GM19099 (cell line): ENCODE results near the gene CDK6.

ENCODE experiments used
- POLR2A ChIP-seq: IDR thresholded peaks from 3 replicates; pipeline ENCODE4 v1.6.1; 2011; ENCODE audit warnings: low read depth; ENCODE audit not compliant: insufficient read length; ENCODE audit errors: extremely low read depth

Gene CDK6

DNA sequence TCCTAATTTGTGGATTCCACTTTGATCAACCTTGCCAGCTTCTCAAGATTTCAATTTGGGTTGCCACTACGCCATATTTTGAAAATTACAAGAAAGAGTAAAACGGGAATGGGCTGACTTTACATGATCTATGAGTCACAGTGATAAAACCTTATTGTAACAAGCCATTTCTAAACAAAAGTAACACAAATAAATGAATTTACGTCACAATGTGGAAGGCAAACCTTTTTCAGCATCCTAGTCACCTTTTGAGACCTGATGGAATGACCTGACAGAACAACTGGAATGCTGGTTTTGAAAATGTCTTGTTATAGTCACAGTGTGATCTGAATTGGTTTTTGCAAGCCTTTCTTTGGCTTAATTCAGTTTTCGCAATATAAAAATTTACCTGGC is 85.9 kb downstream of the CDK6 start:
- no peak for TF ChIP-seq POLR2A

DNA sequence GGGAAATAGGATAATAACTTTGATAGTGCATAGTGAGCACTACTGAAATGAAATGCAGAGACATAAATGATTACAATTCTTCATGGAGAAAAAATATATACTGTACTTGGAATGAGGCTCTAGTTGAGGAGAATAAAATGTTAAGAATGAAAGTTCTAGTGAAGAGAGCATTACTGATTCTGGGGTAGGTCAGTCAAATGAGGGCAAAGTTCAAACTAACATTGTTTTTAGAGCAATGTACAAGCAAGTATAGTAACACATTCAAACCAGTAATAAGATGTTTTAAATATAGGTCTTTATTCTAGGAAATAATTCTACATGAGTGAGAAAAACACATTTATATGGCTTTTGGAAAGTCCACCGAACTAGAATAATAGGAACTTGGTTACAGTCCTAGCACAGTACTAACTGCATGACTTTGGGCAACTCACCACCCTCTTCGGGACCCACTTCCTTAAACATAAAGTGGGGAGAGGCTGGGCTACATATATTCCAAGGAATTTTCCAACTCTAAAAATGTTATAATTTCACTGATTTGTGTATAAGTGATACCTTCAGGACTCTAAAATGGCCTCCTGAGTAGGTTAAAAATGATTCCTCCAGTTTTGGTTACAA is 86.4 kb downstream of the CDK6 start:
- TF ChIP-seq POLR2A: no peak

DNA sequence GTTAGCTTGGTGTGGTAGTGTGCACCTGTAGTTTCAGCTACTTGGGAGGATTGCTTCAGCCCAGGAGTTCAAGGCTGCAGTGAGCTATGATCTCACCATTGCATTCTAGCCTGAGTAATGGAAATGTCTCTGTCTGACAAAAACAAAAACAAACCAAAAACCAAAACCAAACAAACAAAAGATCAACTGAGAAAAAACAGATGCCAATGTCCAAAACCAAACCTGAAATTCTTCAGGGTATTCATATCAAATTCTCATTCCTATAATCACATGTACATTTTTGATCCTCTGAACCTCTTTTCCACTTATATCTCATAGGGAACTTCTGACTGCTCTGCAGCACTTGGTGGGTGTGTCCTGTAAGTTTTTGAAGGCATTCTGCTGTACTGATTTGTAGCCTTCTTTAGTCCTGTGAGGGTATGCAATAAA is 87.0 kb downstream of the CDK6 start:
- TF ChIP-seq POLR2A: no peak

DNA sequence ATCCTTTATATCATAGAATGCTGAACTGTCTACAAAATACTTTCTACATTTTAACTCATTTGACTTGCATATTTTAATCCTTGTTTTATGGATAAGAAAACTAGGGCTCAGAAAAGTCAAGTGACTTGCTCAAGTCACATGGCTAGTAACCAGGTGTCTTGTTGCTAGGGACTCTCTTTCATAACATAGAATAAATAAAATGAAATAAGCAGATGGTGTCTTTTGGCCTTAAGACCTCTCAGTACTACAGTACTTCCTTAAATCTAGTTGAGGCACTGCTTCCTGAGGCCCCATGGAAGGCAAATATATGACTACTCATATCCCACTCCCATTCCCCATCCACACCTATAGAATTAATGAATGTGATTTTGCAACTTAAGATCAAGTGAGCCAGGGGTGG is 87.9 kb downstream of the CDK6 start:
- TF ChIP-seq POLR2A: no peak

DNA sequence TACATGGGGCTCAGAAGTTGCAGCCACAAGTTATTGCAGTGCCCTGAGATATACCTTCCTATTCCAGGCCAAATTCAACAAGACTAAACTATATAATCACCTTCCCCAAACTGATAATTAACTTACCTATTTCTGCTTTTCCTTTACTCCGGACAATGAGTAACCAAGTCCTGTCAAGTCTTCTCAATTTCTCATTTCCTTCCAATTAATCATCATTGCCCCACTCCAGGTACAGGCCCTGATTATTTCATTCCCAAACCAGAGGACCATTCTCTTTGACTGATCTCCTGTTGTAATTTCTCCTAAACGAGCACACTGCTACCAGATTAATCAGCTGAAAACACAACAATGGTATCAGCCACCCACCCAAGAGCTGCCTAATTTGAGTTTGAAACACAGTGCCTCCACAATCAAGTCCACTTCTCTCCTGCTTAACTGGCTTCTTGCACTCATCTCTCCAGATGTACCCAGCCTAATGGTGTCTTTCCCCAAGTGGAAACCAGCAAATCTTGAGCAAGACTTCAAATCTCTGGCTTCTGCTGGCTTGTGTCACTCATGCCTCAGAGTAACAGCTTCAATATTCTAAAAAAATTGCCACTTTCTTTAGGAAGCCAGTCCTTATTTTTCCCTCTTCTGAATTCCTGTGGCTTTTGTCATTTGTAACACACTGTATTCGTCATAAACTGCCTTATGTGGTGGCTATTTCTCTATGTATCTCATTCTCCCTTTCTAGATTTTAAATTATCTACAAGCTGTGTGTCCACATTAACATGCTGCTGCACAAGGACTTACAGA is 89.1 kb downstream of the CDK6 start:
- TF ChIP-seq POLR2A: no peak

DNA sequence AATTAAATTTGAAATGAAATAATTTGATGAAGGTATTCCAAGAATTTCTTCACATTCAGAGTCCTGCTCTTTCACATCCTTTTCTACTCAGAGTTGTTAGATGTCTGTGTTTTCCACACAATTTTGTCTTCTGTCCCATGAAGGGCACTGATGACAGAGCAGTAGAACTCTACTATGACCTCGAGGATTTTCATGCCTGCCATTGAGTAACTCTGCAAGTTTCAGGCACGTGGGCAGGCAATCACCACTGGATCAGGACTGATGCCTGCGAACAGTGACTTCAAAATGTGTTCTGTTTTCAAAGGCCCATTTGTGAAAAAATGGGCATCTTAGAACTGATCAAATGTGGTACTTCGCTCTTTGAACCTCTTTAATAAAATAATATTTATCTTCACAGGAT is 91.1 kb downstream of the CDK6 start:
- TF ChIP-seq POLR2A: no peak

DNA sequence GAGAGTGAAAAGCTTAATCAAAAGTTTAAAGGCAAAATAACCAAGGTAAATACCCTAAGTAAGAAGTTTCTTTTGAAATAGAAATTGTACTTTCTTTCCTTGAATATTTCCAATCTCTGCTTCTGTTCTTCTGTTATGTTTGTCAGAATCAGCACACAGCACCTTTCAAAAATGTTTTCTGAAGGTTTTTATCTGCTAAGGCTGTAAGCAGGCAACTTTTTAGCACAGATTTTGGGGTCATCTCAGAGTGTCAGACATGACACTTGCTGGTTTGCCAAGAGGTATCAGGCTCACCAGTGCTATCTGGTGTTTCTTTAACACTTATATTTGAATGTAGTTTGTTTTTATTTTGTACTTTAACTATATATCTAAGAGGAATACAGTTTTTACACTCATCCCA is 94.2 kb downstream of the CDK6 start:
- TF ChIP-seq POLR2A: no peak

DNA sequence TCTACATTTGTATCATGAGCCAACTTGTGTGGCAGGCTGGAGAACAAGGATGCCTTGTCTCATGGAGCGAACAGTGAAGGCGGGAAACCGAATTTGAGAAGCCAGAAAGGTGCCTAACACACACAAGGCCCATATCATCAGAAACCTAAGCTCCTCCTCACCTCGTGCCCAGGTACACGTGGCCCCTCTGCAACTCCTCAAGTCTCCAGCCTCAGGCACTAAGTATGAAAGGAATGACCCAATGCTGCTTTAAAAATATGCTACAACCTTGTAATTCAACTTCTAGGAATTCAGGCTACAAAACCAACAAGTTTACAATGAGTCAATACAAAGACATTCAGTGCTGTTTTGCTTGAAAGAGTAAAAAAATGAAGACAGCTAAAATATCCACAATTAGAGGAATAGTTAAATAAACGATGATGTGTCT is 95.7 kb downstream of the CDK6 start:
- no peak for TF ChIP-seq POLR2A

DNA sequence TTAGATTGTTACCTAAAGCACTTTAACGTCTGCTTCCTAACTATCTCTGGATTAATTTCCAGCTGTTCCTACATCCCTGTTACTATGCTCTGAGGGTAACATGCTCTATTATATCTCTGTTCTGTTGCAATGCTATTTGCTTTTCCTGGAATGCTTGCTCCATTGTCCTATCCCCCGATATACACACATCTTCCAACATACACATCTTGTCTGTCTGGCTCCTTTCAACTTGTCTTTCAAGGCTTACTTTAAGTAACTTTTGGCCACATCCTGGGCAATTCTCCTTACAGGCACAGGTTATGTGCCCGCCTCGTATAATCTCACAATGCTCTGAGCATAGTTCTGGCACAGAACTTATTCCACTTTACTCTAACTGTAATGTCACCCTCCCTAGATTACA is 96.2 kb downstream of the CDK6 start:
- TF ChIP-seq POLR2A: no peak

DNA sequence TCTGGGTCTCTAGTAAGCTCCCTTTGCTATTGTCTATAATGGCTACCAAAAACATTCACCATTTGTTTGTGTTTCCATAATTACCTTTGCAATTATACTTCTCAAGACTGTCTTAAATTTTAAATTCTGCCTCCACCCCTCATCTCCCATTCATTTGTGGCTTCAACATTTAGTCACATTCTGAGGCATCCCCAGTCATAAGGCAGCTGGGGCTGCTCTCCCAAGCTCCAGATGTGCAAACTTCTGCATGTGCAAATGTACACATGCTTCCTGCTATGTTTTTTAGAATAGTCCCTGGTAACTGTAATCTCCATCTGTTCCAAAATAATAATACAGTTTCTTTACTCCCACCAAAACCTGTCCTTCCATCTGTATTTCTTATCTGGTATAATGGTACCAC is 97.3 kb downstream of the CDK6 start:
- no peak for TF ChIP-seq POLR2A

DNA sequence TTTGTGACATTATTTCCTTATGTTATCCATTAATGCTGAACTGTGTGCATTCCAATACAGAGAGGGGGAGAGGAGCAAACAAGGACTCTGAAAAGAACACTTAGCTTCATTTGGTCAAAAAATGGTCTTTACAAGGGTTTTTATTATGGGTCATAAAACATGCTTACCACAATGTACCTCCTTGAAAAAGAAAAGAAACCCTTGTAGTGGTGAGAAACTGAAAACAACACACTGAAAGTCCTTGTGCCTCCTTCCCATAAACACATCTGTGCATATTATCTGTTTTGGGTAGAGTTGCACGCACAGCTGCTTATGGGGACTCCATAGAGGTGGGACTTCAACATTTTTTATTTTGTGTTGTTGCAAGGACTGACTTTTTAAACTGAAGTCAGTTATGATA is 98.7 kb downstream of the CDK6 start:
- TF ChIP-seq POLR2A: no peak

DNA sequence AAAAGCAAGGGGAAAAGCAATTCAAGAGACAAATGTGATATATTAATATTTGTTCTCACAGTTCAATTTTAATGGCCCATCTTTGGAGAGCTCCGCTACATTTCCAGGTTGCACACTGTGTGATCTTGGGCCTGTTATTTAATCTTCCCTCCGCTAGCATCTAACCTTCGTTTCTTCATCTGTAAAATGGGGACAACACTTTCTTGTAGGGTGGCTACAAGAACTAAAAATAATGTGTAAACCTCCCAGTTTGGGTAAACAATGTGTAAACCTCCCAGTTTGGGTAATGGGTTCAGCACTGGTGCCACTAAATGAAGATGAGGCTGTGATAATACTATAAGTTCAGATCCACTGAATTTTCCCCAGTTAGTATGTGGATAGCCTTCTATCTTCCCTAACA is 99.5 kb downstream of the CDK6 start:
- TF ChIP-seq POLR2A: no peak

DNA sequence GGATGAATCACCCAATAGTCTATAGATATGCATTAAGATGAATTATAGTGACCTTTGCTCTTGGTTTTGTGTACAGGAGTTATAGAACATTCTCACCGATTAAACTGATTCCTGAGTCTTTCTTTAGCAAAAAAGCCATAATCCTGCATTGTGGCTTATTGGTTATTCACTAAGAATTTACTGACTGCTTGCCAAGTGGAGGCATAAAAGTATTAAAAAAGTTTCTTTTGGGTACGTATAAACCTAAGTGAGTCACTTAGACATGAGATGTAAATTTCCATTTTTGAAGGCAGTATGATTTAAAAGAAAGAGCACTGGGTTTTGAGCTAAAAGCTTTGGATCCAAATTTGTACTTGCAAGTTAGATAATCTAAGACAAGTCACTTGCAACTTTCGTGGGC is 100.7 kb downstream of the CDK6 start:
- TF ChIP-seq POLR2A: no peak

DNA sequence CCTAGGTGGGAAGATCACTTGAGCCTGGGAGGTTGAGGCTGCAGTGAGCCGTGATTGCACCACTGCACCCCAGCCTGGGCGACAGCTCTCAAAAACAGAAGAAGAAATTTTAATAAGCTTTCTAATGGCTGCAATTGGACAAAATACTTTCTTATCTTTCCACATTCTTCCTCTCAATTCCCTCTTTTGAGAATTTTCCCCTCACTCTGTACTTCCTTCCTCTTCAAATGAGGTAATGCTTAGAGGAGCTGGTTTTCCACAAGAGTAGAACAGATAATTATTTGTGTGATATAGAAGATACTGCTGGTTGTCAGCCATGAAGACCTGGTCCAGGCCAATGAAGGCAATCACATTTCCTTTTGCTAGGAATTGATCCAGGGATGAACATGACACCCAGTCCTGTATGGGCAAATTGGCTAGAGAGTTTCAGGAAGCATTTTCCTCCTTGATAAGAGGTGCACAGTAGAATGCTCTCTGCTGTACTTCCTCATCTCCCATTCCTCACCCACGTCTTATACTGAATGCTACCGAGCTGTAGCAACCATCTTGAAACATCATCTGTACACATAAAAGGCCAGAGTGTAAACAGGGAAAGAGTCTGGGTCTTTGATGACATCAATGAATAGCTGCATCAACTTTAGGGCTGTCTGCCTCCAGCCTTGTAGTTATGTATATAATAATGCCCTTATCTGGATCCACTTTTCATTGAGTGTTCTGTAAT is 103.9 kb downstream of the CDK6 start:
- no peak for TF ChIP-seq POLR2A

DNA sequence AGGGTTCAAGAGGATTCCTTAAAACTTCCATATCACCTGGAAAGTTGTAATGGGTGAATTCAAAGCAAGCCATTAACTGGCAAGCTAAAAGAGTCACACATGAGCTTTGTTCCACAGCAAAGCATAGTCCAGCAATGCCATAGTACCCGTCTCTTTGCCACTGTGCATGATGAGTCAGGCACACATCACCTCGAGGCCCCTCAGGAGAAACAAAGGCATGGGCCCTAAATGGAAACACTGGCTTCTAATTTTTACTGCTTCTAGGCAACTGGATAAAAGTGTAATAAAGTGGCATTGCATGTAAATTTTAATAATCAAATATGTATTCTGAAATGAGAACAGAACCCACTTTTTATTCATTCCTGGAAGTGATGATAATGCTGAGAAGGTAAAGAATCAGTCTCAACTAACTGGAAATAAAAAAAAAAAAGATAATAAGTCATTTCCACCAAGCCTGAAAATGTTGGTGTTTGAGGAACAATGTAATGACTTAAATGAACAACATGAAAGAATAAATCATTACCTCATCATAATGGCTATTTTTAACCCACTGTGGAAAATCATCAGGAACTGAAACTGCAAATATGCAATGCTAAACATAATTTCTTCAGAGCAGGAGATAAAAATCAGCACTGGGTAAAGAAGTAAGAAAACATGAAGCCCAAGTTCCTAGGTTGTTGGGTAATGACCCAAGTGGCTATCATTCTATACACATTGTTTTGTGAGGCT is 104.9 kb downstream of the CDK6 start:
- no peak for TF ChIP-seq POLR2A
